PC-3 (cell line): Measurements from ENCODE around the gene APOL6. TPM values are rescaled to one million over a fixed set of nuclear protein-coding genes. Genes with fewer than 3 reads are reported as not detected.

Experiments
- ATAC-seq: fragments of 200-7000 bp; cut with Tn5 transposase; 2 replicates; pipeline ENCODE4 v1.9.1; 2020; ENCODE audit warnings: mild to moderate bottlenecking, moderate library complexity
- BruUV-seq: library from RNA; stranded (reverse); fragments of 400-500 nt; replicated peaks from 2 replicates; lab custom pipeline; 2021; lab: Mats Ljungman, UMichigan
- CTCF ChIA-PET: fragments of 300-600 bp; sonication (Branson Sonifier 250); formaldehyde crosslinking; loops from one replicate; lab custom pipeline; 2022; ENCODE audit warnings: antibody characterized with exemption; lab: Charles Lee
- POLR2A ChIA-PET: fragments of 300-600 bp; sonication (Branson Sonifier 250); formaldehyde crosslinking; loops from one replicate; lab custom pipeline; 2022; ENCODE audit warnings: antibody characterized with exemption; ENCODE audit not compliant: unreplicated experiment; lab: Charles Lee
- DNase-seq: peaks from one replicate; pipeline ENCODE4 v3.0.0-alpha.2; 2015
- H2AFZ ChIP-seq: fragments of 300-600 bp; sonication (generic); 2 replicates; pipeline ENCODE4 v1.6.0; 2016; ENCODE audit warnings: antibody characterized with exemption, low read length
- H3F3A ChIP-seq: fragments of 300-600 bp; sonication (generic); one replicate; pipeline ENCODE4 v1.6.0; 2017; ENCODE audit warnings: antibody characterized with exemption, low read length, control low read depth, mild to moderate bottlenecking; ENCODE audit not compliant: unreplicated experiment
- H3K27ac ChIP-seq: fragments of 300-600 bp; sonication (generic); 2 replicates; pipeline ENCODE4 v1.5.1; 2016; ENCODE audit warnings: mild to moderate bottlenecking, low read length
- H3K27me3 ChIP-seq: fragments of 300-600 bp; sonication (generic); 2 replicates; pipeline ENCODE4 v1.6.1; 2016; ENCODE audit warnings: low read length, mixed read lengths
- H3K36me3 ChIP-seq: fragments of 300-600 bp; sonication (generic); 2 replicates; pipeline ENCODE4 v1.6.1; 2016; ENCODE audit warnings: low read depth, mixed run types, low read length, mixed read lengths
- H3K4me1 ChIP-seq: fragments of 300-600 bp; sonication (generic); 2 replicates; pipeline ENCODE4 v1.5.1; 2016; ENCODE audit warnings: low read length; ENCODE audit not compliant: insufficient read depth
- H3K4me2 ChIP-seq: fragments of 300-600 bp; sonication (generic); 2 replicates; pipeline ENCODE4 v1.6.0; 2016; ENCODE audit warnings: low read length
- H3K4me3 ChIP-seq: fragments of 300-600 bp; sonication (generic); 2 replicates; pipeline ENCODE4 v1.5.1; 2016; ENCODE audit warnings: mild to moderate bottlenecking, low read length, mixed read lengths
- H3K79me2 ChIP-seq: fragments of 300-600 bp; sonication (generic); 2 replicates; pipeline ENCODE4 v1.6.1; 2017; ENCODE audit warnings: low read length, mixed read lengths
- H3K9ac ChIP-seq: fragments of 300-600 bp; sonication (generic); 2 replicates; pipeline ENCODE4 v1.6.0; 2016; ENCODE audit warnings: mild to moderate bottlenecking, low read length
- H3K9me2 ChIP-seq: fragments of 300-600 bp; sonication (generic); replicated peaks from 2 replicates; pipeline ENCODE4 v1.6.1; 2016; ENCODE audit warnings: mixed run types, low read length, mixed read lengths
- H3K9me3 ChIP-seq: fragments of 300-600 bp; sonication (generic); 2 replicates; pipeline ENCODE4 v1.6.1; 2016; ENCODE audit warnings: low read length, mixed read lengths
- H4K20me1 ChIP-seq: fragments of 300-600 bp; sonication (generic); 2 replicates; pipeline ENCODE4 v1.6.1; 2016; ENCODE audit warnings: low read length, mixed read lengths
- EZH2 ChIP-seq: fragments of 300-600 bp; sonication (generic); IDR thresholded peaks from one replicate; pipeline ENCODE4 v1.6.1; 2017; ENCODE audit warnings: antibody characterized with exemption, mild to moderate bottlenecking, low read length; ENCODE audit not compliant: unreplicated experiment
- EZH2phosphoT487 ChIP-seq: fragments of 300-600 bp; sonication (generic); IDR thresholded peaks from 2 replicates; pipeline ENCODE4 v1.6.1; 2018; ENCODE audit warnings: mild to moderate bottlenecking, antibody characterized with exemption, low read length, borderline replicate concordance
- intact Hi-C: fragments of 100-400 bp; cut with micrococcal nuclease; formaldehyde crosslinking; loops from 2 replicates; pipeline ENCODE4 v1.9.0; 2023
- total RNA-seq: library from RNA; depleted of rRNA; stranded (reverse); fragments of >200 nt; gene quantifications from 2 replicates; pipeline ENCODE4 v1.2.3, GENCODE V29; 2014
- TF ChIP-seq, protein P1 (sequence below): fragments of 300-600 bp; sonication (generic); conservative IDR thresholded peaks from 2 replicates; pipeline ENCODE4 v1.5.1; 2017; ENCODE audit warnings: antibody characterized with exemption, low read depth, mild to moderate bottlenecking, low read length

The APOL6 gene
- total RNA-seq, 1 experiment from 2014 or later: 8.2 TPM

DNA sequence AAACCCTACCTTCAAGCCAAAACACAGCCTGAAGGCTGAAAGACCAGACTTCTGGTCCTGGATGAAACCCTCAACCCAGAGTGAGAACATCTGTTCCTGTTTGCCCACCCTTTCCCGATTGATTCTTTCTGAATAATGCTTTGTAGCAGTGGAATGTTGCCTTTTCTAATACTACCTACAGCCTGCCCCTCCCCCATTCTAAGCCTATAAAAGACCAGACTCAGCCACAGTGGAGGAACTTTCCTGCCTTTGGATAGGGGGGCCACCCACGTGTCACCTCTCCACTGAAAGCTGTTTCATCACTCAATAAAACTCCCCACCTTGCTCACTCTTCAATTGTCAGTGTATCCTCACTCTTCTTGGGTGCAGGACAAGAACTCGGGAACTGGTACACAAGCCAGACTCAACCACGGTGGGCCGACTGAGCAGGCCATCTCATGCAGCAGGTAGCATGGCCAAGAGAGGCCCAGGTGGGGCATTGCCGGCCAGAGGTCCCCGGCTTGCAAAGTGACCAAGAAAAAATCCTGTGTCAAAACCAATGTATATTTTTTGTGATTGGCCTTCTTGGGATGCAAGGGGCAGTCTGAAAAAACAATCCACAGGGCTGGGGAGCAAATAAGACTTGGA is 6.6 kb upstream of the APOL6 start:
- no peaks in the 10 kb centered on the region for H3F3A ChIP-seq
- intact Hi-C loops: no loop called here
- POLR2A ChIA-PET: no interaction called here
- TF ChIP-seq EZH2phosphoT487 (no peak), EZH2 (no peak)
- H3K27ac ChIP-seq: no peak overlapping the region
- H4K20me1 ChIP-seq: no peaks in the 10 kb centered on the region
- no TSS peak for BruUV-seq
- no peak for ATAC-seq
- no peak for DNase-seq
- H3K4me2 ChIP-seq: no peak overlapping the region
- no peaks in the 10 kb centered on the region for H3K36me3 ChIP-seq
- H2AFZ ChIP-seq: no peak overlapping the region
- H3K9ac ChIP-seq: no peak overlapping the region
- CTCF ChIA-PET: no interaction called here
- no peak overlapping the region for H3K4me3 ChIP-seq
- H3K9me3 ChIP-seq: no peaks in the 10 kb centered on the region
- peaks cover 10% of the 10 kb centered on the region for H3K4me1 ChIP-seq
- H3K9me2 ChIP-seq: no peaks in the 10 kb centered on the region
- H3K79me2 ChIP-seq: no peaks in the 10 kb centered on the region
- H3K27me3 ChIP-seq: no peaks in the 10 kb centered on the region

DNA sequence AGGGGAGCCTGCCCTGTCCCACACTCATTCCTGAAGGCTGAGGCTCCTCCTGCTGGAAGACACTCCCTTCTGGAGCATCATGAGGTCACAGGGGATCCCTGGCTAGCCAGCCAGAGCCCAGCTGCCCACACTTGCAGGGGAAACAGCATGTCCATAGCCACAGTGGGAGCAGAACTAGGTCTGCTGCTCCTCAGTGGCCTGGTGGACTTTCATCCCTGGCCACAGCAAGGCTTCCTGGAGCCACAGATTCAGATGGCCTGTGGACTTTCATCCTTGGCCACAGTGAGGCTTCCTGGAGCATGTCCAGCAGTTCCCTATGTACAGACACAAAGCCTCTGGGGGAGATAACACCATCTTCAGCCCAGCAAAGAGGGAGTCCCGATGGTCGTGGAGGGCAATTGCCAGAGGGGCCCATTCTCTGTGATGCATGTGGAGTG is 5.9 kb upstream of the APOL6 start:
- H2AFZ ChIP-seq: no peak overlapping the region
- H3K4me3 ChIP-seq: no peak overlapping the region
- TF ChIP-seq EZH2phosphoT487 (no peak), EZH2 (no peak)
- TF ChIP-seq, protein P1, sequence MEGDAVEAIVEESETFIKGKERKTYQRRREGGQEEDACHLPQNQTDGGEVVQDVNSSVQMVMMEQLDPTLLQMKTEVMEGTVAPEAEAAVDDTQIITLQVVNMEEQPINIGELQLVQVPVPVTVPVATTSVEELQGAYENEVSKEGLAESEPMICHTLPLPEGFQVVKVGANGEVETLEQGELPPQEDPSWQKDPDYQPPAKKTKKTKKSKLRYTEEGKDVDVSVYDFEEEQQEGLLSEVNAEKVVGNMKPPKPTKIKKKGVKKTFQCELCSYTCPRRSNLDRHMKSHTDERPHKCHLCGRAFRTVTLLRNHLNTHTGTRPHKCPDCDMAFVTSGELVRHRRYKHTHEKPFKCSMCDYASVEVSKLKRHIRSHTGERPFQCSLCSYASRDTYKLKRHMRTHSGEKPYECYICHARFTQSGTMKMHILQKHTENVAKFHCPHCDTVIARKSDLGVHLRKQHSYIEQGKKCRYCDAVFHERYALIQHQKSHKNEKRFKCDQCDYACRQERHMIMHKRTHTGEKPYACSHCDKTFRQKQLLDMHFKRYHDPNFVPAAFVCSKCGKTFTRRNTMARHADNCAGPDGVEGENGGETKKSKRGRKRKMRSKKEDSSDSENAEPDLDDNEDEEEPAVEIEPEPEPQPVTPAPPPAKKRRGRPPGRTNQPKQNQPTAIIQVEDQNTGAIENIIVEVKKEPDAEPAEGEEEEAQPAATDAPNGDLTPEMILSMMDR: no peak
- no peaks in the 10 kb centered on the region for H3K9me2 ChIP-seq
- ATAC-seq (no peak), DNase-seq (no peak)
- H3K4me2 ChIP-seq: no peak overlapping the region
- no peaks in the 10 kb centered on the region for H3K9me3 ChIP-seq
- intact Hi-C loops: no loop called here
- CTCF ChIA-PET: no interaction called here
- H3K36me3 ChIP-seq: no peaks in the 10 kb centered on the region
- H3K27ac ChIP-seq: no peak overlapping the region
- POLR2A ChIA-PET: no interaction called here
- no peaks in the 10 kb centered on the region for H3F3A ChIP-seq
- H3K9ac ChIP-seq: no peak overlapping the region
- no TSS peak for BruUV-seq
- H3K4me1 ChIP-seq: peaks cover 17% of the 10 kb centered on the region
- H3K79me2 ChIP-seq: no peaks in the 10 kb centered on the region
- no peaks in the 10 kb centered on the region for H3K27me3 ChIP-seq
- no peaks in the 10 kb centered on the region for H4K20me1 ChIP-seq

DNA sequence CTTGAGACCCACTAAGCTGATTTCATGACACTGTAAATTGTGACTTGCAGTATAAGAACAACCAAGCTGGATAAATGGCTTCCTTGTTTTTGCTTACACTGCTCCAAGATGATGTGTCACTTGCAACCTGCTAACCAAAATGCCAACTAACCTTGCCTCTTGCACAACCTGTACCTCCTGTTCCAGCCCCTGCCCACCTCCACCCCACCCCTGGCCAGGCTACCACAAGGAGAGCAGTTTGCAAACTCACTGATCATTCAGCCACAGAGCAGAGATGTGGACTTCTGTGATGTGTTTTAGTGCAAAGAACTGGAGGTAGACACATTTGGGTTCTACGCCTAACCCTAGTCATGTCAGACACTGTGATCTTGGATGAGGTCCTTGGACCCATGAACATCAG is 4.3 kb upstream of the APOL6 start:
- Histone ChIP-seq H3K9ac (no peak overlapping the region), H2AFZ (no peak overlapping the region), H3K36me3 (no peaks in the 10 kb centered on the region), H3F3A (no peaks in the 10 kb centered on the region), H3K27me3 (no peaks in the 10 kb centered on the region), H3K9me2 (no peaks in the 10 kb centered on the region), H3K4me3 (no peak overlapping the region), H4K20me1 (no peaks in the 10 kb centered on the region), H3K4me2 (no peak overlapping the region), H3K79me2 (peaks cover 2% of the 10 kb centered on the region; the same call in 1 of the 2 replicates), H3K27ac (no peak overlapping the region), H3K4me1 (peaks cover 21% of the 10 kb centered on the region), H3K9me3 (no peaks in the 10 kb centered on the region)
- TF ChIP-seq, protein P1: no peak
- TF ChIP-seq EZH2: no peak
- no peak for TF ChIP-seq EZH2phosphoT487
- POLR2A ChIA-PET: no interaction called here
- ATAC-seq: no peak
- CTCF ChIA-PET: no interaction called here
- BruUV-seq: no TSS peak
- intact Hi-C loops: no loop called here
- peak; percentile 24 for DNase-seq
